ENCODE measurements around the gene DAGLA. TPM values are rescaled to one million over a fixed set of nuclear protein-coding genes. Genes with fewer than 3 reads are reported as not detected.

Gene DAGLA
- total and polyA plus RNA-seq, 8 donors, result under 0.01 to 27.2 (median 1.0) TPM

DNA sequence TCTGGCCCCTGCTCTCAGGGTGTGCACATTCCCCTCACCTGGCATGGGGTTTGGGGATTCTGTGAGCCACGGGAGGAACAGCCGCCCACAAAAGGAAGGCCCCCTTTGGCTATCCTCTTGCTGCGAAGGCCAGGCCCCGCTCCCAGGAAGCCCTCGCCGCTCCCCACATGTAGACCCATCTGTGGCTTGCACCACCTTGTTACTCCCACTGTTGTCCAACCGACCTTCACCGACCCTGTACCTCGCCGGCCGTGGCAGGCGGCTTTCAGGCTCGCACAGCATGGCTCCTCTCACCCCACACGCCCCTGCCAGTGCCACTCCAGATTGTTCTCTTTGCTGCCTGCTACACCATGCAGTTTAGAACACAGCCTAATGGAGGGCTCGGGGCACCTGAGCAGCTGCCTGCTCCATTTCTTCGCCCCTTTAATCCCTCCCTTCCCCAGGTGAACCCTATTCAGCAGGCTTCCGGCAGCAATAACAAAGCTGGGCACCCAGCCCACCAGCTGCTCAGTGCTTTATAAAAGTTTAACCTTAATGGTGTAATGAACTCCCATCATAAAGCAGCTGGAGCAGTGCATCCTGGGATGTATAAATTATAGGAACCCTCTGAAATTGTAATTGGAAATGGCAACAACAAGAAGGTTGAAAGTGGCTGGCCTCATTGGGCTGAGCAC lies 10.7 kb downstream of the DAGLA start:
- no peak for TF ChIP-seq EP300 (IDR thresholded peaks at IDR 0.05)
- TF ChIP-seq, protein P1, sequence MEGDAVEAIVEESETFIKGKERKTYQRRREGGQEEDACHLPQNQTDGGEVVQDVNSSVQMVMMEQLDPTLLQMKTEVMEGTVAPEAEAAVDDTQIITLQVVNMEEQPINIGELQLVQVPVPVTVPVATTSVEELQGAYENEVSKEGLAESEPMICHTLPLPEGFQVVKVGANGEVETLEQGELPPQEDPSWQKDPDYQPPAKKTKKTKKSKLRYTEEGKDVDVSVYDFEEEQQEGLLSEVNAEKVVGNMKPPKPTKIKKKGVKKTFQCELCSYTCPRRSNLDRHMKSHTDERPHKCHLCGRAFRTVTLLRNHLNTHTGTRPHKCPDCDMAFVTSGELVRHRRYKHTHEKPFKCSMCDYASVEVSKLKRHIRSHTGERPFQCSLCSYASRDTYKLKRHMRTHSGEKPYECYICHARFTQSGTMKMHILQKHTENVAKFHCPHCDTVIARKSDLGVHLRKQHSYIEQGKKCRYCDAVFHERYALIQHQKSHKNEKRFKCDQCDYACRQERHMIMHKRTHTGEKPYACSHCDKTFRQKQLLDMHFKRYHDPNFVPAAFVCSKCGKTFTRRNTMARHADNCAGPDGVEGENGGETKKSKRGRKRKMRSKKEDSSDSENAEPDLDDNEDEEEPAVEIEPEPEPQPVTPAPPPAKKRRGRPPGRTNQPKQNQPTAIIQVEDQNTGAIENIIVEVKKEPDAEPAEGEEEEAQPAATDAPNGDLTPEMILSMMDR (IDR thresholded peaks at IDR 0.05), result no peak
- no peak for TF ChIP-seq POLR2AphosphoS5 (IDR thresholded peaks at IDR 0.05)
- Histone ChIP-seq H3K27me3 (peaks cover 0 to 18% (median 0%) of the 10 kb centered on the region in 3 donors), H3K36me3 (no peaks in the 10 kb centered on the region), H3K4me3 (no peak overlapping the region), H3K4me1 (peaks cover 30 to 48% (median 37%) of the 10 kb centered on the region in 4 donors), H3K9me3 (no peaks in the 10 kb centered on the region), H3K27ac (no peak overlapping the region)
- DNase-seq, result no peak
- WGBS, 5 donors, result 86 to 90% (median 90%) methylated on average over 17 of the region's 17 CpGs
- intact Hi-C loops (cut with DNase I; ENCODE audit: low total_unique reads), result no loop called here

DNA sequence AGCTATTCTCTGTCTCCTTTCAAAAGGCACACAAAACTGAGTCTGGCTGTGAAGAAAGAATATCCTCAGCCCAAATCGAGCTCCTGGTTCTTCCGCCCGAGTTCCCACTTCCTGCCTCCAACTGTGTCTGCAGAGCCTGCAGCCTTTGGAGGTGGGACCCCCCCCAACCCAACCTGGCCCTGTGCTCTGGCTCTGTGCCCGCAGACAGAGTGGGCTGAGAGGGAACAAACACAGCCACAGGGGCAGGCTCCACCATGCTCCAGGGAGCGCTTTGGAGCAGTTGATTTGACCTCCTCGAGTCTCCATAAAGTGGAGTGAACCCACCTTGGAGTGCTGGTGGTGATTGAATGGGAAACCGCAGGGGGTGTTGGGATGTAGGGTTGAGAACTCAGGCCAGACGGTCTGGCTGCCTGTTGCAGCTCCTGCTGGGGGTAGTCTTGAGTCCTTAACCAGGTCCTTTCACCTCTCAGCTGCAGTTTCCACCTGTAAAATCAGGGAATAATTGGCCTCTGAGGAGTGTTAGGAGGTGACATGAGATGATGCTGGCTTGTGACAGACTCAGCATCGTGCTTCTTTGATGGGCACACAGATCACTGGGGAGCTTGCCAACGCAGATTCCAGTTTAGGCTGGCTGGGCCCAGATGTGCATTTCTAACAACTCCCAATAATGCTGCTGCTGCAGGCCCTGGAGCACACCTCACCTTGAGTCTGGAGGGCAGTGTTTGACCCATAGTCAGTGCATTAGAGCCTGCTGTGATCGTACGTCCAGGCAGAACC lies 11.4 kb downstream of the DAGLA start:
- no peak overlapping the region for H3K4me3 ChIP-seq
- H3K27me3 ChIP-seq, result peaks cover 0 to 11% (median 0%) of the 10 kb centered on the region in 3 donors
- WGBS, 5 donors, result 78 to 87% (median 84%) methylated on average over 10 to 12 of the region's 12 CpGs
- intact Hi-C loops (cut with DNase I; ENCODE audit: low total_unique reads), result no loop called here
- DNase-seq, result no peak
- H3K9me3 ChIP-seq, result no peaks in the 10 kb centered on the region
- no peaks in the 10 kb centered on the region for H3K36me3 ChIP-seq
- TF ChIP-seq, protein P1 (IDR thresholded peaks at IDR 0.05), result no peak
- H3K27ac ChIP-seq, result no peak overlapping the region
- peaks cover 37 to 55% (median 45%) of the 10 kb centered on the region in 4 donors for H3K4me1 ChIP-seq

DNA sequence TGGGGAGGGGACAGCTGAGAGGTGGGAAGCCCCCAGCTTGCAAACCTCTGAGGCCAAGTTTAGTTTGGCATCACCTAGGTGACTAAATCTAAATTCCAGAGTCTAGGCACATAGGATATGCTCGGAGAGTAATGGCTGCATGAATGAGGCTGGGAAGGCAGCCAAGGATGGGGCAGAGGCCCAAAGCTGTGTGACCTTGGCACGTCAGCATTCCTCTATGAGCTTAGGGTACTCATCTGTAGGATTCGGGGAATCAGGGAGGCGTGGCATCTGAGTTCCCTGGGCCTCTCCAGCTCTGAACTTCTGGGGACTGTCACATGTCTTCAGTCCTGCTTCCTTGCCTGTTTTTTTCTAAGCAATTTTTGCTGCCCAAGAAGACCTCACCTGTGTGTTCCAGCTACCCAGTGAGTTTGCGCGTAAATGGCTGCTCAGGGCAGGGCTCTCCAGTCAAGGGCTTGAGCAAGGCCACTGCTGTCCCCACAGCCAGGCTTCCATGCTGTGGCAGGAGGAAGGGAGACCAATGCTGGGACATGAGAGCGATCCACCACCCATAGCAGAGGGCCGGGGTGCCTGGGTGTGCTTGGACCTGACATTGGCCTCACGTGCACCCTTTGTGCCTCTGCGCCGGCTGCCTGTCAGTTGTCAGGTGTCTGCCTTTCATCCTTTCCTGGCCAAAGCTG lies 13.9 kb downstream of the DAGLA start:
- peak in 1 of 2 donors; percentile 65 for DNase-seq
- no peak for TF ChIP-seq POLR2A (IDR thresholded peaks at IDR 0.05)
- TF ChIP-seq POLR2AphosphoS5 (IDR thresholded peaks at IDR 0.05), result no peak
- Histone ChIP-seq H3K36me3 (no peaks in the 10 kb centered on the region), H3K27ac (peak overlapping the region in 4 of 5 donors; percentile 81 to 88 (median 86)), H3K4me1 (peaks cover 50 to 62% (median 59%) of the 10 kb centered on the region in 4 donors), H3K9me3 (no peaks in the 10 kb centered on the region), H3K27me3 (no peaks in the 10 kb centered on the region), H3K4me3 (no peak overlapping the region)
- 77 to 91% (median 81%) methylated on average over 11 of the region's 11 CpGs for WGBS, 5 donors
- intact Hi-C loops (cut with DNase I; ENCODE audit: low total_unique reads), result no loop called here

DNA sequence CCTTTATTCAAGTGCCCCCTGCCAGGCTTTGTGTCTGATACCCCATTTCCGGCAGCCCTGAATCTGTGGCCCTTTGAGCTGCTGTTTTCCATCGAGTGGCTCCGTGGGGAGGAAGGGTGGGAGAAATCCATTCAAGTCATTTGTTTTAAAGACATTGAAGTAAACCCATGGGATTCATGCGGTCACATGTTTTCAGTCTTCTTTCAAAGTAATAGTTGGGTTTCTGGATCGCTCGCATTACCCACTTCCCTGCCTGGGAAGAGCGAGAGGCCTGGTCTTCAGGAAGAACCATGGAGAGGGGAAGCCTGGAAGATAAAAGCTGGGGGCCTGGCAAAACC lies 14.4 kb downstream of the DAGLA start:
- Histone ChIP-seq H3K27me3 (no peaks in the 10 kb centered on the region), H3K9me3 (no peaks in the 10 kb centered on the region), H3K36me3 (no peaks in the 10 kb centered on the region), H3K27ac (peak overlapping the region in 4 of 5 donors; percentile 81 to 88 (median 86)), H3K4me1 (peaks cover 52 to 65% (median 61%) of the 10 kb centered on the region in 4 donors), H3K4me3 (no peak overlapping the region)
- WGBS, 5 donors, result 79 to 95% (median 89%) methylated on average over 7 of the region's 7 CpGs
- TF ChIP-seq, protein P1 (IDR thresholded peaks at IDR 0.05), result no peak
- TF ChIP-seq EP300 (IDR thresholded peaks at IDR 0.05), result no peak
- no peak for TF ChIP-seq POLR2A (IDR thresholded peaks at IDR 0.05)
- no peak for TF ChIP-seq POLR2AphosphoS5 (IDR thresholded peaks at IDR 0.05)
- intact Hi-C loops (cut with DNase I; ENCODE audit: low total_unique reads), result no loop called here
- DNase-seq, result no peak
